Gastrocnemius medialis (tissue), 4 donors: ENCODE data around the gene B4GALT2. TPM values are rescaled to one million over a fixed set of nuclear protein-coding genes. Genes with fewer than 3 reads are reported as not detected.

ENCODE experiments used
- ATAC-seq, 2 donors: fragments of 150-250 bp; one replicate each; pipeline ENCODE4 v1.9.1; 2016
- DNase-seq, 2 donors: peaks; one replicate each; pipeline ENCODE4 v3.0.0-alpha.2; 2019
- H3K27ac ChIP-seq, 4 donors: fragments of 200-600 bp; sonication (generic); 1 replicate in 1 of 4; 2 replicates in 3 of 4; pipeline ENCODE4 v1.5.1; 2016 to 2018; ENCODE audit warnings: mild to moderate bottlenecking in 2 of 4, moderate library complexity in 1 of 4
- H3K27me3 ChIP-seq, 3 donors: fragments of 200-600 bp; sonication (generic) in 2 of 3; 1 replicate in 1 of 3; 2 replicates in 2 of 3; pipeline versions ENCODE4 v1.5.1 to v1.6.0; 2016 to 2019; ENCODE audit warnings: mild to moderate bottlenecking in 1 of 3, moderate library complexity in 1 of 3
- H3K36me3 ChIP-seq, 2 donors: fragments of 200-600 bp; sonication (generic) in 1 of 2; one replicate each; pipeline ENCODE4 v1.5.1; 2017 to 2018
- H3K4me1 ChIP-seq, 2 donors: fragments of 200-600 bp; sonication (generic) in 1 of 2; one replicate each; pipeline ENCODE4 v1.5.1; 2016 to 2017; ENCODE audit warnings: mild to moderate bottlenecking in 2 of 2
- H3K4me3 ChIP-seq, 4 donors: fragments of 200-600 bp; sonication (generic) in 3 of 4; 1 replicate in 1 of 4; 2 replicates in 3 of 4; pipeline ENCODE4 v1.5.1; 2016 to 2019; ENCODE audit warnings: mild to moderate bottlenecking in 2 of 4
- H3K9me3 ChIP-seq, 3 donors: fragments of 200-600 bp; sonication (generic) in 2 of 3; 1 replicate in 1 of 3; 2 replicates in 2 of 3; pipeline ENCODE4 v1.5.1; 2016 to 2019
- CTCF ChIP-seq, 5 experiments: fragments of 450-650 bp in 3 of 5; fragments of 200-600 bp in 2 of 5; sonication (generic) in 2 of 5; IDR thresholded peaks in 4 of 5; conservative IDR thresholded peaks in 1 of 5; 1 replicate in 4 of 5; 2 replicates in 1 of 5; pipeline ENCODE4 v1.5.1; 2016 to 2019; ENCODE audit warnings: antibody characterized with exemption in 5 of 5, mild to moderate bottlenecking in 3 of 5, moderate library complexity in 3 of 5
- POLR2A ChIP-seq, 2 donors: fragments of 450-650 bp; IDR thresholded peaks; one replicate each; pipeline ENCODE4 v1.6.1; 2017; ENCODE audit warnings: antibody characterized with exemption in 2 of 2, mild to moderate bottlenecking in 2 of 2, moderate library complexity in 2 of 2
- in situ Hi-C, 4 donors: fragments of 200-750 bp; cut with MboI; loops; one replicate each; pipeline versions ENCODE4 v1.15.0 to v1.8.0; 2017; ENCODE audit warnings: low sequenced_read_pairs in 4 of 4
- intact Hi-C: fragments of 100-400 bp; cut with DNase I; formaldehyde crosslinking; loops from one replicate; pipeline ENCODE4 v1.15.1; 2023; ENCODE audit warnings: low total_unique reads
- total RNA-seq, 4 donors: library from RNA; depleted of rRNA; stranded (reverse); fragments of >200 nt; gene quantifications; one replicate each; pipeline versions ENCODE4 v1.1.0 to v1.2.3, GENCODE V29; 2016

The B4GALT2 gene
- total RNA-seq, 4 donors from 2014 or later: 63.5 to 97.8 (median 72.1) TPM

- in situ Hi-C loops (no loop called here), intact Hi-C loops (no loop called here)
- H3K36me3 ChIP-seq: peaks cover 0 to 97% of the 10 kb centered on the region in 2 donors
- H3K9me3 ChIP-seq: no peaks in the 10 kb centered on the region
- no peak for DNase-seq
- no peak for ATAC-seq
- no peak overlapping the region for H3K4me3 ChIP-seq
- no peaks in the 10 kb centered on the region for H3K27me3 ChIP-seq
- TF ChIP-seq POLR2A (IDR thresholded peaks at IDR 0.05) (no peak), CTCF (IDR thresholded peaks at IDR 0.05 in 4 of 5, conservative IDR thresholded peaks at IDR 0.05 in 1 of 5) (no peak)
- no peak overlapping the region for H3K27ac ChIP-seq
- H3K4me1 ChIP-seq: peaks cover 0 to 5% of the 10 kb centered on the region in 2 donors
Observed at GRCh38 chr1:43963006-43963405, 16.0 kb upstream of the B4GALT2 start.

- H3K4me3 ChIP-seq: no peak overlapping the region
- H3K36me3 ChIP-seq: peaks cover 0 to 88% of the 10 kb centered on the region in 2 donors
- ATAC-seq: no peak
- H3K9me3 ChIP-seq: no peaks in the 10 kb centered on the region
- no peaks in the 10 kb centered on the region for H3K27me3 ChIP-seq
- TF ChIP-seq CTCF (IDR thresholded peaks at IDR 0.05 in 4 of 5, conservative IDR thresholded peaks at IDR 0.05 in 1 of 5) (no peak), POLR2A (IDR thresholded peaks at IDR 0.05) (no peak)
- no peak overlapping the region for H3K27ac ChIP-seq
- intact Hi-C loops: no loop called here
- in situ Hi-C loops: no loop called here
- peaks cover 0 to 5% of the 10 kb centered on the region in 2 donors for H3K4me1 ChIP-seq
- no peak for DNase-seq
Observed at GRCh38 chr1:43963890-43964289, 15.1 kb upstream of the B4GALT2 start.

- Histone ChIP-seq H3K27ac (no peak overlapping the region), H3K9me3 (no peaks in the 10 kb centered on the region), H3K4me3 (no peak overlapping the region), H3K36me3 (peaks cover 0 to 74% of the 10 kb centered on the region in 2 donors), H3K4me1 (peaks cover 0 to 6% of the 10 kb centered on the region in 2 donors), H3K27me3 (no peaks in the 10 kb centered on the region)
- in situ Hi-C loops (no loop called here), intact Hi-C loops (no loop called here)
- ATAC-seq: no peak
- DNase-seq: no peak
- TF ChIP-seq CTCF (IDR thresholded peaks at IDR 0.05 in 4 of 5, conservative IDR thresholded peaks at IDR 0.05 in 1 of 5) (no peak), POLR2A (IDR thresholded peaks at IDR 0.05) (no peak)
Observed at GRCh38 chr1:43965316-43965715, 13.7 kb upstream of the B4GALT2 start.

GRCh38 chr1:43968348-43968948 is 10.6 kb upstream of the B4GALT2 start:
- H3K36me3 ChIP-seq: peaks cover 0 to 55% of the 10 kb centered on the region in 2 donors
- ATAC-seq: no peak
- in situ Hi-C loops (no loop called here), intact Hi-C loops (no loop called here)
- H3K4me3 ChIP-seq: no peak overlapping the region
- no peak for DNase-seq
- H3K27me3 ChIP-seq: no peaks in the 10 kb centered on the region
- no peak overlapping the region for H3K27ac ChIP-seq
- no peak for TF ChIP-seq CTCF (IDR thresholded peaks at IDR 0.05 in 4 of 5, conservative IDR thresholded peaks at IDR 0.05 in 1 of 5)
- no peak for TF ChIP-seq POLR2A (IDR thresholded peaks at IDR 0.05)
- H3K4me1 ChIP-seq: peaks cover 14 to 30% of the 10 kb centered on the region in 2 donors
- H3K9me3 ChIP-seq: no peaks in the 10 kb centered on the region

GRCh38 chr1:43969416-43969745 is 9.6 kb upstream of the B4GALT2 start:
- in situ Hi-C loops: no loop called here
- Histone ChIP-seq H3K27me3 (no peaks in the 10 kb centered on the region), H3K36me3 (peaks cover 0 to 45% of the 10 kb centered on the region in 2 donors), H3K4me3 (peak overlapping the region; percentile 34 to 95 (median 82)), H3K27ac (peak overlapping the region in 3 of 4 donors; percentile 5 to 91 (median 44)), H3K9me3 (no peaks in the 10 kb centered on the region), H3K4me1 (peaks cover 21 to 39% of the 10 kb centered on the region in 2 donors)
- ATAC-seq (no peak), DNase-seq (no peak)
- intact Hi-C loops: loop anchor here (1.0 kb wide), 1 partner anchor 23 kb away; the partner anchor contains the start of gene IPO13
- TF ChIP-seq POLR2A (IDR thresholded peaks at IDR 0.05): no peak
